ENCODE measurements around the gene ADIPOR2.

Gene ADIPOR2

GRCh38 chr12:1804545-1805332 lies 113.9 kb downstream of the ADIPOR2 start:
- Histone ChIP-seq H3K79me2 (no peaks in the 10 kb centered on the region), H3K9me3 (ENCODE audit: control insufficient read depth, low read length) (no peaks in the 10 kb centered on the region), H3K27ac (peak overlapping the region; percentile 1), H3K27me3 (ENCODE audit: control insufficient read depth, insufficient read depth, low read length) (no peaks in the 10 kb centered on the region), H3K4me2 (ENCODE audit: low read length) (no peak overlapping the region), H2AFZ (peak overlapping the region; percentile 83), H3K9ac (no peak overlapping the region), H3K4me3 (ENCODE audit: low read depth, low read length) (no peak overlapping the region), H3K4me1 (peaks cover 12% of the 10 kb centered on the region), H3K36me3 (ENCODE audit: control insufficient read depth, insufficient read depth, low read length) (no peaks in the 10 kb centered on the region)
- TF ChIP-seq CTCF (IDR thresholded peaks at IDR 0.05) = no peak

- Histone ChIP-seq H3K27ac (no peak overlapping the region), H3K9me3 (ENCODE audit: control insufficient read depth, low read length) (no peaks in the 10 kb centered on the region), H3K4me3 (ENCODE audit: low read depth, low read length) (no peak overlapping the region), H3K27me3 (ENCODE audit: control insufficient read depth, insufficient read depth, low read length) (no peaks in the 10 kb centered on the region), H3K4me2 (ENCODE audit: low read length) (no peak overlapping the region), H3K79me2 (no peaks in the 10 kb centered on the region), H3K4me1 (peaks cover 12% of the 10 kb centered on the region), H3K9ac (no peak overlapping the region), H3K36me3 (ENCODE audit: control insufficient read depth, insufficient read depth, low read length) (no peaks in the 10 kb centered on the region), H2AFZ (no peak overlapping the region)
- TF ChIP-seq CTCF (IDR thresholded peaks at IDR 0.05) = no peak
These were observed 114.7 kb downstream of the ADIPOR2 start for GRCh38 chr12:1805441-1806081.

- no peak overlapping the region for H3K27ac ChIP-seq
- no peak overlapping the region for H3K4me3 ChIP-seq (ENCODE audit: low read depth, low read length)
- no peaks in the 10 kb centered on the region for H3K79me2 ChIP-seq
- H2AFZ ChIP-seq = no peak overlapping the region
- peaks cover 12% of the 10 kb centered on the region for H3K4me1 ChIP-seq
- no peaks in the 10 kb centered on the region for H3K36me3 ChIP-seq (ENCODE audit: control insufficient read depth, insufficient read depth, low read length)
- H3K9ac ChIP-seq = no peak overlapping the region
- H3K4me2 ChIP-seq (ENCODE audit: low read length) = no peak overlapping the region
- H3K27me3 ChIP-seq (ENCODE audit: control insufficient read depth, insufficient read depth, low read length) = no peaks in the 10 kb centered on the region
- TF ChIP-seq CTCF (IDR thresholded peaks at IDR 0.05) = no peak
- H3K9me3 ChIP-seq (ENCODE audit: control insufficient read depth, low read length) = no peaks in the 10 kb centered on the region
These were observed 115.6 kb downstream of the ADIPOR2 start for GRCh38 chr12:1806301-1807086.

GRCh38 chr12:1807087-1807860 lies 116.4 kb downstream of the ADIPOR2 start:
- Histone ChIP-seq H3K4me3 (ENCODE audit: low read depth, low read length) (no peak overlapping the region), H3K27ac (no peak overlapping the region), H3K9ac (no peak overlapping the region), H3K36me3 (ENCODE audit: control insufficient read depth, insufficient read depth, low read length) (no peaks in the 10 kb centered on the region), H3K9me3 (ENCODE audit: control insufficient read depth, low read length) (no peaks in the 10 kb centered on the region), H3K79me2 (no peaks in the 10 kb centered on the region), H2AFZ (no peak overlapping the region), H3K4me2 (ENCODE audit: low read length) (no peak overlapping the region), H3K4me1 (peaks cover 12% of the 10 kb centered on the region), H3K27me3 (ENCODE audit: control insufficient read depth, insufficient read depth, low read length) (no peaks in the 10 kb centered on the region)
- no peak for TF ChIP-seq CTCF (IDR thresholded peaks at IDR 0.05)
